H1 (cell line): ENCODE results near the gene PILRB.

Source experiments
- ASH2L ChIP-seq: fragments of 200-600, 300-600 bp; sonication (generic); IDR thresholded peaks from one replicate; pipeline ENCODE4 v1.7.1; 2017; ENCODE audit warnings: low read length
- CHD2 ChIP-seq: IDR thresholded peaks from 2 replicates; pipeline ENCODE4 v1.6.1; 2012; ENCODE audit warnings: low read length, improper control_type of control experiment
- EP300 ChIP-seq, 2 experiments: IDR thresholded peaks; 1 replicate in 1 of 2; 2 replicates in 1 of 2; pipeline ENCODE4 v1.6.1; 2011 to 2012; ENCODE audit warnings: low read depth in 2 of 2, low read length in 2 of 2, mild to moderate bottlenecking in 2 of 2, borderline replicate concordance in 1 of 2, inconsistent platforms in 1 of 2, moderate library complexity in 1 of 2
- EZH2 ChIP-seq: fragments of 200-600 bp; sonication (generic); IDR thresholded peaks from 2 replicates; pipeline ENCODE4 v1.7.1; 2012; ENCODE audit warnings: low read depth, mild to moderate bottlenecking, moderate library complexity, low read length, inconsistent platforms; ENCODE audit not compliant: severe bottlenecking
- NRF1 ChIP-seq: IDR thresholded peaks from 2 replicates; pipeline ENCODE4 v1.6.1; 2011; ENCODE audit warnings: mild to moderate bottlenecking, low read depth, low read length, improper control_type of control experiment
- POLR2A ChIP-seq, 2 experiments: IDR thresholded peaks; 1 replicate in 1 of 2; 2 replicates in 1 of 2; pipeline ENCODE4 v1.6.1; 2011; ENCODE audit warnings: low read depth in 2 of 2, low read length in 2 of 2, mild to moderate bottlenecking in 2 of 2; ENCODE audit errors: control extremely low read depth in 1 of 2
- RAD21 ChIP-seq, 2 experiments: IDR thresholded peaks in 1 of 2; conservative IDR thresholded peaks in 1 of 2; 2 replicates each; pipeline ENCODE4 v1.6.1; 2011; ENCODE audit warnings: low read depth in 2 of 2, low read length in 2 of 2, improper control_type of control experiment in 1 of 2, inconsistent platforms in 1 of 2, mild to moderate bottlenecking in 1 of 2, moderate library complexity in 1 of 2
- RXRA ChIP-seq: IDR thresholded peaks from 2 replicates; pipeline ENCODE4 v1.6.1; 2011; ENCODE audit warnings: low read depth, mild to moderate bottlenecking, low read length, moderate library complexity; ENCODE audit not compliant: insufficient read depth
- TAF1 ChIP-seq: IDR thresholded peaks from 2 replicates; pipeline ENCODE4 v1.6.1; 2011; ENCODE audit warnings: mild to moderate bottlenecking, low read depth, low read length
- TEAD4 ChIP-seq: IDR thresholded peaks from 2 replicates; pipeline ENCODE4 v1.6.1; 2012; ENCODE audit warnings: low read depth, low read length, inconsistent platforms, mixed read lengths
- USF2 ChIP-seq: IDR thresholded peaks from 2 replicates; pipeline ENCODE4 v1.6.1; 2011; ENCODE audit warnings: low read length, improper control_type of control experiment
- YY1 ChIP-seq: IDR thresholded peaks from 2 replicates; pipeline ENCODE4 v1.6.1; 2011; ENCODE audit warnings: low read depth, mild to moderate bottlenecking, low read length
- TF ChIP-seq, protein P1 (sequence below), 3 experiments: IDR thresholded peaks; 1 replicate in 2 of 3; 2 replicates in 1 of 3; pipeline versions ENCODE4 v1.5.1 to v1.6.1; 2011; ENCODE audit warnings: low read length in 3 of 3, mild to moderate bottlenecking in 3 of 3, inconsistent platforms in 2 of 3, low read depth in 1 of 3, moderate library complexity in 1 of 3; ENCODE audit not compliant: insufficient read depth in 1 of 3; ENCODE audit errors: control extremely low read depth in 1 of 3
- TF ChIP-seq, protein P2 (sequence below): IDR thresholded peaks from 2 replicates; pipeline ENCODE4 v1.6.1; 2012; ENCODE audit warnings: inconsistent platforms

GRCh38 chr7:100367676-100368613 lies 10.0 kb downstream of the PILRB start:
- TF ChIP-seq EP300 (IDR thresholded peaks at IDR 0.05; ENCODE audit: borderline replicate concordance in 1 of 2, low read depth in 2 of 2, low read length in 2 of 2) (no peak), YY1 (no peak), POLR2A (IDR thresholded peaks at IDR 0.05; ENCODE audit: control extremely low read depth in 1 of 2, low read depth in 2 of 2, low read length in 2 of 2) (peak in 1 of 2 experiments; percentile 31; a peak in 1 of 3 replicates), TAF1 (no peak), ASH2L (no peak), RAD21 (IDR thresholded peaks at IDR 0.05 in 1 of 2, conservative IDR thresholded peaks at IDR 0.05 in 1 of 2; ENCODE audit: low read depth in 2 of 2, low read length in 2 of 2) (no peak), NRF1 (no peak), USF2 (no peak), CHD2 (no peak), RXRA (no peak), TEAD4 (no peak), EZH2 (no peak)
- TF ChIP-seq, protein P1, sequence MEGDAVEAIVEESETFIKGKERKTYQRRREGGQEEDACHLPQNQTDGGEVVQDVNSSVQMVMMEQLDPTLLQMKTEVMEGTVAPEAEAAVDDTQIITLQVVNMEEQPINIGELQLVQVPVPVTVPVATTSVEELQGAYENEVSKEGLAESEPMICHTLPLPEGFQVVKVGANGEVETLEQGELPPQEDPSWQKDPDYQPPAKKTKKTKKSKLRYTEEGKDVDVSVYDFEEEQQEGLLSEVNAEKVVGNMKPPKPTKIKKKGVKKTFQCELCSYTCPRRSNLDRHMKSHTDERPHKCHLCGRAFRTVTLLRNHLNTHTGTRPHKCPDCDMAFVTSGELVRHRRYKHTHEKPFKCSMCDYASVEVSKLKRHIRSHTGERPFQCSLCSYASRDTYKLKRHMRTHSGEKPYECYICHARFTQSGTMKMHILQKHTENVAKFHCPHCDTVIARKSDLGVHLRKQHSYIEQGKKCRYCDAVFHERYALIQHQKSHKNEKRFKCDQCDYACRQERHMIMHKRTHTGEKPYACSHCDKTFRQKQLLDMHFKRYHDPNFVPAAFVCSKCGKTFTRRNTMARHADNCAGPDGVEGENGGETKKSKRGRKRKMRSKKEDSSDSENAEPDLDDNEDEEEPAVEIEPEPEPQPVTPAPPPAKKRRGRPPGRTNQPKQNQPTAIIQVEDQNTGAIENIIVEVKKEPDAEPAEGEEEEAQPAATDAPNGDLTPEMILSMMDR (IDR thresholded peaks at IDR 0.05; ENCODE audit: control extremely low read depth in 1 of 3, insufficient read depth in 1 of 3, low read depth in 1 of 3, low read length in 3 of 3): no peak
- TF ChIP-seq, protein P2, sequence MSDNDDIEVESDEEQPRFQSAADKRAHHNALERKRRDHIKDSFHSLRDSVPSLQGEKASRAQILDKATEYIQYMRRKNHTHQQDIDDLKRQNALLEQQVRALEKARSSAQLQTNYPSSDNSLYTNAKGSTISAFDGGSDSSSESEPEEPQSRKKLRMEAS: no peak
